Activated naive CD8-positive, alpha-beta T cell treated with anti-CD3 and anti-CD28 coated beads, Interleukin-2, amount 50 U/mL, for 16 hours (primary cell): Measurements from ENCODE around the gene CACNA1G.
A peak's percentile ranks its signal among the peaks of the same experiment; 100 is the strongest.

Experiments used
- DNase-seq: peaks from one replicate; pipeline ENCODE4 v3.0.0-alpha.2; 2020; ENCODE audit warnings: low read depth, low spot score

CACNA1G gene

DNA sequence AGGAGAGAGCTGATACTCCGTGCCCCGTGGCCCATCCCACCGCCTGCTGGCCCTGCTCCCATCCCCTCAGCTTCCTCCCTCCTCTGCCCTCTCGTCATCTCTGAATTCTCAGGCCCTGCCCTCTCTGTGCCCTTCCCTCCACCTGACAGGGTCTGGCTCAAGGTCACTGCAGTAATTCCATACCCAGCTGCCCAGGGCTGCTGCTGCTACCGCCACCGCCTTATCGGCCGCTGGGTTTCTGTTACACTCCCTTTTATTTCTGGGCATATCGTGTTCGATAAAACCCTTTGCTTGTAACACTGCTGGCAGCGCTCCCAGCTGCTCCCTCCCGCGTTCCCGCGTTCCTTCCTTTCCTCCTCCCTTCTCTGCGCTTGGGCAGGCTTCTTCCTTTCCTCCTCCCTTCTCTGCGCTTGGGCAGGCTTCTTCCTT is 26.8 kb upstream of the CACNA1G start:
- no peak for DNase-seq

DNA sequence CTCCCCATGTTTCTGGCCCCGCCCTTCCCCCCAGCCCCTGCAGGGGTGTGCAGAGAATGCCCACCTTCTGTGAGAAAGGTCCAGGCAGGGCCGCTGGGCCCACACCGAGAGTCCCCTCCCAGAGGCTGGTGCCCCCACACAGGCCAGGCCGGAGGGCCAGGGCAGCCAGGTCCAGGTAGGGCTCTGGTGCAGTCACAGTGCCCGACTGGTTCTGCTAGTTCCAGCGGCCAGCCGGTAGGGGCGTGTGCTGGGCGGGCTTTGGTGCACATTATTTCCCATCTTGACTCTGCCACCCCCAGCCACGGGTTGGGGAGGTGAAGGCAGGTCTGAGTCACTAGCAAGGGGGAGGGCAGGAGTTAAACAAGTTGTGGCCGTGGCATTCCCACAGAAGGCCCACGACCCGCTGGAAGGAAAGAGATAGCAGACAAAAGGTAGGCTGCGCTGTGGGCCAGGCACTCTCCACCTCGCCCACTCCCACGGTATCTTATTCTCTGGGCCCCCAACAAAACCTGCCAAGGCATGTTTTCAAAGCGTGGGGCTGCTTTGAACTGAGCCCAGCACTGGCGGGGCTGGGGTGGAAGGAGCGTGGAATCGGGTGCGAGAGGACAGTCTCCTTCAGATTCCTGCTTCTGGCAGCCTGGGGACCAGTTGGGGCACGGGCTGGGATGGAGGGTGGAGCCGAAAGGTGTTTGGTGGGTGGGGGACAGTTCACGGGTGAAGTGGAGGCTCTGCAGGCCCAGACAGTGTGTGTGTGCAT is 26.1 kb upstream of the CACNA1G start:
- DNase-seq = no peak

DNA sequence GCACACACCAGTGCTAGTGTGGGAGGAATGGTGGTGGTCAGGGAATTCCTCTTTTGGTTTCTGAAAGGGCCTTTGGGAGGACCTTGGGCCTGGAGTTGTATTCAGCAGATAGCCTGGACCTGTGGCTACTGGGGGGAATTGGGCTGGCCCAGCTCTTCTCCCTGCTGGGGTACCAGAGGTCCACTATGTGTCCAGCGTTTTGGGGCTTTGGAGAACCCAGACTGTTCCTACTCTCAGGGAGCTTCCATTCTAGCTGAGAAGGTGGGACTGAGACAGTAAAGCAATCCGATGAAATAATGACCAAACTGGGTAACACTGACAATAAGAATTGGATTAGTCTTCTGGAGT is 25.6 kb upstream of the CACNA1G start:
- no peak for DNase-seq

DNA sequence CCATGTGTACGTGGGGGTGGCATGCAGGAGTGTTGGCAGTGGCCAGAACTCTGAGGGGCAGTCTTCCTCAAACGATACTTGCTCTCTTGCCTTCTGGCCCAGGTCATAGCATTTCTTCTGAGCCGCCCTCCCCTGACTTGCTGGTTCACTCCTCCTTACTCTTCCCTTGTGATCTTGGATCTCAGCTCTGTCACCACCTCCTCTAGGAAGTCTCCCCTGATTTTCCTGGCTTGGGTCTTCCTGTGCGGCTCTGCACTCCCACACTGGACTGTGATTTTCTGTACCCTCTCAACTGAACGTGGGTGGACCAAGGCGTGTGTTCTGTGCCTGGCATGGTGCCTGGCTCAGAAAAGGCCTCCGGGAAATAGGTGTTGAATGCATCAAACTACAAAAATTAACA is 25.1 kb upstream of the CACNA1G start:
- DNase-seq = no peak

DNA sequence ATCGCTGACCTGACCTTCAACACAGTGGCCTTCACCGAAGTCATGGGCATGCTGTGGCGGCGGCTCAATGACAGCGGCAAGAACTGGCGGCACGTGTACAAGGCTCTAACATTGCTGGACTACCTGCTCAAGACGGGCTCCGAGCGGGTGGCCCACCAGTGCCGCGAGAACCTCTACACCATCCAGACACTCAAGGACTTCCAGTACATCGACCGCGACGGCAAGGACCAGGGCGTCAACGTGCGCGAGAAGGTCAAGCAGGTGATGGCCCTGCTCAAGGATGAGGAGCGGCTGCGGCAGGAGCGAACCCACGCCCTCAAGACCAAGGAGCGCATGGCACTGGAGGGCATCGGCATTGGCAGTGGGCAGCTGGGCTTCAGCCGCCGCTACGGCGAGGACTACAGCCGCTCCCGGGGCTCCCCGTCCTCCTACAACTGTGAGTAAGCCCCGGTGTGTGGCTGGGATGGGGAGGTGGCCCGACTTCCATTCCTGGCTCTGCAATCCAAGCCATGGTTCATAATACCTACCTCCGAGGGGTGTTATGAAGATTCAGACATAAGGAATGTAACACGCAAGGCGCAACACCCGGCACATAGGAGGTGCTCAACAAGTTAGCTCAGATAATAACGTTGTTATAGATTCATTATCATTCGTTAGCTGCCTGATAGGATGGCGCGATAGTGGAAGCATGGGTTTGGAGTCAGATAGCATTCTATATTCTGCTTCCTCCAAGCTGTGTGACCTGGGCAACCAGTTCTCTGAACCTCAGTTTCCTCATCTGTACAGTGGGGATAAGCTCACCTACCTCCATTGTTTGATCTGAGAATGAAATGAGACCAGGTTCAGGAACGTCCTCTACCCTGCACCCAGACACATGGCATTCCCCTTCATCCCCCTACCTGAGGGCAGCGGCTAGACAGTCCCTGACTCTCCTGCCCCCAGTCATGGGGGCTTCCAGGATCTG is 23.6 kb upstream of the CACNA1G start:
- DNase-seq = no peak

DNA sequence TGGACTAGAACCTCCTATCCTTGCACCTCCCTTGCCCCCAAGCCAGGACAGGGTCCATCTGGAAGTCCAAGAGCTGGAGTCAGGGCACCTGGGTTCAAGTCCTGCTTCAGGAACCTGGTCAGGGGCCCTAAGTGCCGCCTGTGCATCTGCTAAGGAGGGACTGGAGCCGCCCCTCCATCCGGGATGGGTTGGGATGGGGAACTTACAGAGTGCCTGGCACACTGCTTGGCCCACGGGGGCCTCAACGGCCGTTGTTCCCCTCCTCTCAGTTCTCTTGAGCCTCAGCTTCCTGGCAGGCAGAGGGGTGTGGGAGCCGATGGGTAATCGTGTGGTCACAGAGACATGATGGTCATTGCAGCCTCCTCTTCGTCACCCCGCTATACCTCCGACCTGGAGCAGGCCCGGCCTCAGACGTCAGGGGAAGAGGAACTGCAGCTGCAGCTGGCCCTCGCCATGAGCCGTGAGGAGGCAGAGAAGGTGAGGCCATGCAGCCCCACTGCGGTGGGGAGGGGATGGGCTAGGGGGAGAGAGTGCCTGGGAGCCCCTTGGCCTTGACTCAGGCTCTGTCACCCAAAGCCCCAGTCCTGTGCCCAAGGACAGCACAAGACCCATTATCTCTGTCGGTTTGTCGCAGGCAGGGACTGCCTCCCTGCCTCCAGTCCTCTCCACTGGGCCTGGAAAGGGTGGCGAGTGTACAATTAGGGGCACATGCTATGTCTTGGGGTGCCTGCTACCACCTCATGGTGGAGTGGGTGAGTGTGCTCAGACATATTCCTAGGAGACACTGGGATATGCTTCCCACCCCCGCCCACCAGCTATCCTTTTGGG is 22.6 kb upstream of the CACNA1G start:
- no peak for DNase-seq

DNA sequence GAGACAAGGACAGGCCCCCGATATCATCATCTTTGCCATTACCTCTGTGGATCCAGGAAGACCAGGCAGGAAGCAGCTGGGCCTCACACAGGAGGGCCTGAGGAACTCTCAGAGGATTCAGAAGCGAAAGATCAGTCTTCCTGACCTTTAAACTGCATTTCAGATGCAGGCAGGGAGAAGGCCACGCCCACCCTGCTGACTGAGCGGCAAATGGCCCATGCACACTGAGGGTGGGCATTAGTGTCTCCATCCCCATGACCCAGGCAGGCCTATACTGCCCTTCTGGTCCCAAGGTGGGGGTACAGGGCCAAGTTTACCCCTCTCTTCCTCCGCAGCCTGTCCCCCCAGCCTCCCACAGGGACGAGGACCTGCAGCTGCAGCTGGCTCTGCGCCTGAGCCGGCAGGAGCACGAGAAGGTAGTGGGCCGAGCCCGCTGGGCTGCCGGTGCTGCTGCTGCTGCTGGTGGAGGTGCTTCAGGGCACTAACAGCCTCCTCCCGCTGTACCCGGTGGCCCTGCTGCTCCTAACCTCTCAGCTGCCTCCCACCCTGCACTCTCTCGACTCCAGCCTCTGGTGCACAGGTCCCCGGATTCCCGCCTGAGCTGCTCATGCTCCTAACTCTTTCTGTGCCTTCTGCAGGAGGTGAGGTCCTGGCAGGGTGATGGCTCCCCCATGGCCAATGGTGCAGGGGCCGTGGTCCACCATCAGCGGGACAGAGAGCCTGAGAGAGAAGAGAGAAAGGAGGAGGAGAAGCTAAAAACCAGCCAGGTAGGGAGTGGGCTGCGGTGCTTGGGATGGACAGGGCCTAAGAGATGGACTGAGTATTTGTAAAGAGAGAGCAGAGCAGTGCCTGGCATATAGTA is 21.7 kb upstream of the CACNA1G start:
- DNase-seq = no peak

DNA sequence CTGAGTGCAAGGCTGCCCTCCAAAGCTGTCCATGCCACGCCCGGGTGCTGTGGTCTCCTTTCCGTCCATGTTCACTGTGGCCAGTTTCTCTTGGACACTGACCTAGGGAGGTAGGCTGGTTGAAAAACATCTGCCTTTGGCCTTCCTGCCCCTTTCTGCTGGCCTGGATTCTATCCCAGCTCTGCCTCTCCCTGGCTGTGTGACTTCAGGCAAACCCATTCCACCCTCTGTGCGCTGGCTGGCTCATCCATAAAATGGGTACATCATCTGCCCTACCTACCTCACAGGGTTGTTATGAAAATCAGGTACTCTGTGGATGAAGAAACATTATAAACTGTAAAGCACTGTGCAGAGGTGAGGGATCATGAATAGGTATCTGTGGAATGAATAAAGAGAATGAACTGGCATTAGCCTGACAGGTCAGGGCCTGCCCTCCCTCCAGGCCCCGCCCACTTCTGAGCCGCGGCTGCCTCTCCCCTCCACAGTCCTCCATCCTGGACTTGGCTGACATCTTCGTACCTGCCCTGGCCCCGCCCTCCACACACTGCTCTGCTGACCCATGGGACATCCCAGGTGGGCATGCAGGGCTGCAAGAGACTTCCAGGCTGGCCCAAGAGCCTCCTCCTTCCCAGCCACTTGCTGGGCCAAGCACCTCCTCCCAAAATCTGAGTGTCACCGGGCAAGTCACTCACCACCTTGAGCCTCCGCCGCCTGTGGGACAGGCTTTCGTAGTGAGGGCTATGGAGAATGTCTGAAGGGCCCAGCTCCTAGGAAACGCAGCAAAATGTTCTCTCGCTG is 20.6 kb upstream of the CACNA1G start:
- no peak for DNase-seq

DNA sequence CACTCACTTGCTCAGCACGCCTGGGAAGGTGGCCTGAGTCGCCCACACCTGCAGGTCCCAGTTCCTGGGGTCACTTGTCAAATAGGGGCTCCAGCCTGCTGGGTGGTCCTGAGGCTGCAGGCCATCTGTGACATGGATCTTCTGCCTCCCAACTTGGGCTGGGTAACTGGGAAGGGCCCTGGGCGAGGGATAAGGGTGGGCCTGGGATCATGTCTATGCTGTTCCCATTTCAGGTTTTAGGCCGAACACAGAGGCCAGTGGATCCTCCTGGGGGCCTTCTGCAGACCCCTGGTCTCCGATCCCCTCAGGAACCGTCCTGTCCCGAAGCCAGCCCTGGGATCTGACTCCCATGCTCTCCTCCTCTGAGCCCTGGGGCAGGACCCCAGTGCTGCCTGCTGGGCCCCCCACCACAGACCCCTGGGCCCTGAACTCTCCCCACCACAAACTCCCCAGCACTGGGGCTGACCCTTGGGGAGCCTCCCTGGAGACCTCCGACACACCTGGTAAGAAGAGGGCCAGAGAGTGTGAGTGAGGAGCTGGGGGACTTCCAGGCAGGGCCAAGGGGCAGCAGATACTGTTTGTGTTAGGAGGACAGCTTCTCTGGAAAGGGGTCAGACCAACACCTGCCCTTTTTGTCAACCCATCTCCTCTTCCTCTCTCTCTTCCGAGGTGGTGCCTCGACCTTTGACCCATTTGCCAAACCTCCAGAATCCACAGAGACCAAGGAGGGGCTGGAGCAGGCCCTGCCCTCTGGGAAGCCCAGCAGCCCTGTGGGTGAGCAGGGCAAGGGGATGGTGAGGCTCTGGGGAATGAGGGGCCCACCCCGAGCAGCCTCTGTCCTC is 19.7 kb upstream of the CACNA1G start:
- DNase-seq = no peak

DNA sequence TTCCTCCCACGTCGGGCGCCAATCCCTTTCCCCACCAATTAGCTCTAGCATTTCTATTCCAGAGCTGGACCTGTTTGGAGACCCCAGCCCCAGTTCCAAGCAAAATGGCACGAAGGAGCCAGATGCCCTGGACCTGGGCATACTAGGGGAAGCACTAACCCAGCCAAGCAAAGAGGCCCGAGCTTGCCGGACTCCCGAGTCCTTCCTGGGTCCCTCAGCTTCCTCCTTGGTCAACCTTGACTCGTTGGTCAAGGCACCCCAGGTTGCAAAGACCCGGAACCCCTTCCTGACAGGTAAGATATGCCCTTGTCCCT is 19.2 kb upstream of the CACNA1G start:
- no peak for DNase-seq

DNA sequence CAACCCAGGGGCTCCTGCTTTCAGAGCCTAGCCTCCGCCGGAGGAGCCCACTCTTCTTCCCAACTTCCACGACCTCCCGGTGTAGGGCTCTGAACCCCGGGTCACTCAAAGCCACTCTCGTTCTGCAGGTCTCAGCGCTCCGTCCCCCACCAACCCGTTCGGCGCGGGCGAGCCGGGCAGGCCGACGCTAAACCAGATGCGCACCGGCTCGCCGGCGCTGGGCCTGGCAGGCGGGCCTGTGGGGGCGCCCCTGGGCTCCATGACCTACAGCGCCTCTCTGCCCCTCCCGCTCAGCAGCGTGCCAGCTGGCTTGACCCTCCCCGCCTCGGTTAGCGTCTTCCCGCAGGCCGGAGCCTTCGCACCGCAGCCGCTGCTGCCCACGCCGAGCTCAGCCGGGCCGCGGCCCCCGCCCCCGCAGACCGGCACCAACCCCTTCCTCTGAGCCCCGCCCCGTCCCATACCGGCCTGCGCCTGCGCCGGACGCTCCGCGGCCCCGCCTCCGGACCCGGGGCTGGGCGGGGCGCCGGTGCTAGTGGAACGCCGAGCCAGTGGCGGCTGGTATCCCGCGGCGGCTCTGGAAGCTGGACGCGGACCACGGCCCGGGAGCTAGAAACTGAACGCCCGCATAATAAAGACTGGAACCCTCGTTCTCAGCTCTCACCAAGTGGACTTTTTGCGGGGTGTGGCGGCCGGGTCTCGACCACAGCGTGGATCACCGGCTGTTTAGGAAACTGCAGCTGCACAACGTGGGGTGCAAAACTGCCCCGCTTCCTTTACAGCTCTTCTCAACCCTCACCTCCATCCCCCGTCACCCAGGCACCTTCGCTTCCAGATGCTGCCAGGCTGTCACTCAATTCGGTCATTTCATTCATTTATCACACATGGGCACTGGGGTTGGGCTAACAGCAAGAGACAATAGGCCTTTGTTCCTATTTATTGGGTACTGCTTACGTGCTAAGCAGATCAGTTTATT is 18.5 kb upstream of the CACNA1G start:
- DNase-seq = peak; percentile 61

DNA sequence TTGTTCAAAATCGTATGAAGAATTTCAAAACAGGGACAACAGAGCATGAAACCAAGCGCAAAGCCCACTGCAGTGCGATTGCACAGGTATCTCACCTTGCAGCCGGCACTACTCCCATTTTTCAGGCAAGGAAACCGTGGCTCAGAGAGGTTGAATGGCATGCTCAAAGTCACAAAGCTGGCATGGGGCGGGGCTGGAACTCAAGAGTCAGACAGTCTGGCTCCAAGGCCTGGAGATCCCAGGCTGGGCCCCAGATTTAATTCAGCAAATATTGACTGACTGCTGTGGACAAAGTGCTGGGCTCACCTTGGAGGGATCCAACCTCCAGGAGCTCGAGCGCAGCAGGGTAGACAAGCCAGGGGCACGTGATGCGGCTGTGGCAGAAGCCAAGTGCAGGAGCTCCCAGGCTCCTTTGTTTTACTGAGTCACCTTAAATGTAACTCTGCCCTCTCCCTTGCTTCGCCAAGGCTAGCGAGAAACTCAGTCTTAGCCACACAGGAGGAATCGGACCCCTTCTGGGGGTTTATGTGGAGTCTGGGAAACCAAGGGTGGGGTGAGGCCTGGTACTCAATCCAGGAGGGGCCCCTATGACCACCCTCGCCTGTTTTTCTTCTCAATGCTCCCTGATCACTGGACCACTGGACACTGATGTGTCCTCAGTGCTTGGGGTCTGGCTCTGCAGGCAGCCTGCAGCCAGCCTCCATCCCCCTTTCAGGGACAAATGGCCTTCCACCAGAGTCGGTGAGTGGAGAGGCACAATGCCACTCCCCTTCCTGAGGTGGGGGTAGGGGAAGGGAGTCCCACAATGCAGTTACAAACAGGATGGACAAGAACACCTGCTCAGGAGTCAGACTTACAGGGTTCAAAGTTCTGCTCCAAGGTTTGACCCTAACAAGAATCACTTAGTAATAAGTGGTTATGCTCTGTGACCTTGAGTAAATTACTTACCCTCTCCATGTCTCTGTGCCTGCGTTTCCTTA is 17.4 kb upstream of the CACNA1G start:
- no peak for DNase-seq

DNA sequence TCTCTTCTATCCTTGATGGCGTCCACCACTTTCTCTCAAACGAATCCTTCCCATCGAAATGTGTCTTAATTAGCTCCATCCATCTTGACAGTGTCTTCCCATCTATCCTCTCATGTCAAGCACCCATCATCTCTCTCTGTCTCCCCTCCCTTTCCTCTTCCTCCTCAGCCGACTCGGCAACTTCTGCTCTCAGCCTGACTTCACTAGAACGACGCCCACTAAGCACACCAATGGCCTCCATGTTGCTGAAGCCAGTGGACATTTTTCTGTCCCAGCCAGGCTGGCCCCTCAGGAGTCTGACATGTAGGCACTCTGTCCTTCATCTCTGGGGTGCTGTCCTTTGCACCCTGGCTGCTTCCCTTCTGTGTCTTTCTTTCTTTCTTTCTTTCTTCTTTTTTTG is 16.0 kb upstream of the CACNA1G start:
- DNase-seq = no peak

DNA sequence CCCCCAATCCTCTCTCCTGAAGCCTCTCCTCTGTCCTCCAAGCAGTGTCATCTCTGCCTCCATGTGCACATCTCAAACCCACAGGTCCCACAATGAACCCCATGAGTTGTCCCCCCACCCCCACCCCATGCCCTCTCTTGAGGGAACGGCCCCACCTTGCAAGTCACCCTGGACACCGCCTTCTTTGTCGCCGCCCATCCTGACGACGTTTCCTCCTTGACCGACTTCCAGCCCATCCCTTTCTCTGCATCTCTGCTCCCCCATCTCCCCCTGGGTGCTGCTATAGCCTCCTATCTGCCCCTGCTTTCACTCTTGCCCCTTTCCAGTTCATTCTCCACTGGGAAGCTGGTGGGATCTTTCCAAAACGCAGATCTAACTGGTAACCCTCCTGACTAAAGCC is 15.2 kb upstream of the CACNA1G start:
- no peak for DNase-seq

DNA sequence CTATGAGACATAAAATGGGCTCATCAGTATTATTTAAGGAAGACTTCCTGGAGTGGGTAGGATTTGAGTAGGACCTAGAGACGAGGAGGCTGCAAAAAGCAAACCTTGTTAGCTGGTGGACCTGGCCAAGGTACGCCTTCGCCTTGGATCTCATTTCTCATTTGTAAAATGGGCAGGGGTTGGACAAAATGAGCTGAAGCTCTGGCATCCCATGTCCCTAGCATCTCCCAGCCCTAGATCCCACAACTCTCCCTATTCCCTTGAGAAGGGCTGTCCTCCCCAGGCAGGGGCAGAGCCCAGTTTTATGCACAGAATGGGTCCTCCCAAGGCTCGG is 13.8 kb upstream of the CACNA1G start:
- no peak for DNase-seq

DNA sequence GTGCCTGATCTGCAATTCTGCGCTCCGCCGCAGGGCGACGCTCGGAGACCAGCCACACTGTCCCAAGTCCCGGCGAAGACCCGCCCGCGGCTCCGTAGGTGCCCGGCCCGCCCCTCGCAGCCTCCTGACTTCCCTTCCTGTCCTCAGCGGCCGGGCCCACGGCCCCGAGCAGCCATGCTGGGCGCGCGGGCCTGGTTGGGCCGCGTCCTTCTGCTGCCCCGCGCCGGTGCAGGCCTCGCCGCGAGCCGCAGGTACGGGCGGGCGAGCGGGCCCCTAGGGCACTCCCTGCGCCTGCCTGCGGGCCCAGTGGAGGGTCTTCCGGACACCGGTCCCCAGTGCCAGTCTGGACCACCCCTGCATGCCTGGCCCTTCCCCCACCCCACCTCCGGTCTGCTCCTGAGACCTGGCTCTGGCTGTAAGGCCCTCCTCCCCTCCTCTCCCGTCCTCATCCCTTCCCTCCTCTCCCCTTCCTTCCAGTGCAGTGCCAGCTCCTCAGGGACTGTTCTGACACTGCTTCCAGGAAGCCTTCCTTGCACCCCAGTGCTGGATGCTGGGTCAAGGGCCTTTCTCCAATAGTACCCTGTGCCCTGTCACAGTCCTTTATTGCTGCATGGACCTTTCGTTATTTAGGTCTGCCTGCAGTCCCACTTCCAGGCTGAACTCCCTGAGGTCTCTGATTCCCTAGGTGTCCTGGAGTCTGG is 13.3 kb upstream of the CACNA1G start, which contains the start of gene SPATA20:
Gene SPATA20 (plus strand): TSS at position 140 of the 701 bp plus-strand sequence. CDS start 35 bp downstream, at position 175.
- DNase-seq = peak; percentile 70

DNA sequence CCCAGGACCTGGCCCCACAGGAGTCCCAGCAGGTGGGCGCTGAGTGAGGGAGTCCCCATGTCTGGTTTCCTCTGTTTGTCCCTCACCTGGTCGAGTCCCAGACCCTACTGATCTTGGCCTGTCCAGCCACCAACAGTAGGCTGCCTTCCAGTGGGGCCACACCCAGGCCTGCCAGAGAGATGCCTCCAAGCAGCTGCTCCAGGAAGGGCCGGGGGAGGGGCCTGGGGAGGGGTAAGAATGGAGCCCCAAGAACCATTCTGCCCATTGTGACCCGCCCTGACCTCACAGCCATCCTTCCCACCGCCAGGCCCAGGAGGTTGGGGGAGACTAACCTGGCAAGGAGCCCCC is 12.8 kb upstream of the CACNA1G start:
- no peak for DNase-seq
